ENCODE data around the gene GHDC. TPM values are rescaled to one million over a fixed set of nuclear protein-coding genes. Genes with fewer than 3 reads are reported as not detected.
"Not testable (repeated sequence)": the region's sequence is repeated elsewhere in the genome, so short reads cannot be mapped to it uniquely, and the experiment has no call there.

Gene GHDC
- total RNA-seq, 1 experiment from 2014 or later: 3.7 TPM

- Histone ChIP-seq H3K27ac (ENCODE audit: low read depth, low read length, poor library complexity, severe bottlenecking) (no peak overlapping the region), H3K4me1 (ENCODE audit: insufficient read depth, low read length, poor library complexity, severe bottlenecking) (no peaks in the 10 kb centered on the region), H3K4me3 (ENCODE audit: low read depth, low read length, poor library complexity, severe bottlenecking) (no peak overlapping the region), H3K9me3 (ENCODE audit: low read depth, low read length, poor library complexity, severe bottlenecking) (no peaks in the 10 kb centered on the region), H3K27me3 (replicated peaks; ENCODE audit: insufficient read depth, low read depth, low read length, poor library complexity) (no peaks in the 10 kb centered on the region), H3K36me3 (ENCODE audit: insufficient read depth, low read length, poor library complexity, severe bottlenecking) (no peaks in the 10 kb centered on the region)
- no TSS peak for BruUV-seq (replicated peaks)
- ChIA-PET CTCF (no interaction called here), POLR2A (ENCODE audit: low non-redundant PET) (no interaction called here)
- no peak for DNase-seq (ENCODE audit: low spot score)
- intact Hi-C loops (cut with micrococcal nuclease; ENCODE audit: unreplicated experiment): no loop called here
- TF ChIP-seq CTCF (conservative IDR thresholded peaks at IDR 0.05; ENCODE audit: low read depth, low read length): no peak
- TF ChIP-seq EZH2 (IDR thresholded peaks at IDR 0.05; ENCODE audit: borderline replicate concordance, low read depth, low read length, poor library complexity, severe bottlenecking): no peak
Observed at GRCh38 chr17:42240201-42240600, 45.9 kb upstream of the GHDC start.

- intact Hi-C loops (cut with micrococcal nuclease; ENCODE audit: unreplicated experiment); H3K4me1 ChIP-seq (ENCODE audit: insufficient read depth, low read length, poor library complexity, severe bottlenecking); DNase-seq (ENCODE audit: low spot score); H3K27ac ChIP-seq (ENCODE audit: low read depth, low read length, poor library complexity, severe bottlenecking); BruUV-seq (replicated peaks); POLR2A ChIA-PET (ENCODE audit: low non-redundant PET); H3K4me3 ChIP-seq (ENCODE audit: low read depth, low read length, poor library complexity, severe bottlenecking); H3K27me3 ChIP-seq (replicated peaks; ENCODE audit: insufficient read depth, low read depth, low read length, poor library complexity); H3K9me3 ChIP-seq (ENCODE audit: low read depth, low read length, poor library complexity, severe bottlenecking); H3K36me3 ChIP-seq (ENCODE audit: insufficient read depth, low read length, poor library complexity, severe bottlenecking); CTCF ChIA-PET: not testable (repeated sequence)
Observed at GRCh38 chr17:42239576-42239975, 45.3 kb upstream of the GHDC start.

GRCh38 chr17:42236760-42237159 lies 42.5 kb upstream of the GHDC start:
- POLR2A ChIA-PET (ENCODE audit: low non-redundant PET): no interaction called here

More at GRCh38 chr17:42236760-42237159, 42.5 kb upstream of the GHDC start:
- Histone ChIP-seq H3K27me3 (replicated peaks; ENCODE audit: insufficient read depth, low read depth, low read length, poor library complexity) (no peaks in the 10 kb centered on the region), H3K4me1 (ENCODE audit: insufficient read depth, low read length, poor library complexity, severe bottlenecking) (no peaks in the 10 kb centered on the region), H3K36me3 (ENCODE audit: insufficient read depth, low read length, poor library complexity, severe bottlenecking) (no peaks in the 10 kb centered on the region), H3K27ac (ENCODE audit: low read depth, low read length, poor library complexity, severe bottlenecking) (no peak overlapping the region), H3K9me3 (ENCODE audit: low read depth, low read length, poor library complexity, severe bottlenecking) (no peaks in the 10 kb centered on the region), H3K4me3 (ENCODE audit: low read depth, low read length, poor library complexity, severe bottlenecking) (no peak overlapping the region)
- intact Hi-C loops (cut with micrococcal nuclease; ENCODE audit: unreplicated experiment): no loop called here
- CTCF ChIA-PET: no interaction called here
- DNase-seq (ENCODE audit: low spot score): no peak
- no peak for TF ChIP-seq CTCF (conservative IDR thresholded peaks at IDR 0.05; ENCODE audit: low read depth, low read length)
- no peak for TF ChIP-seq EZH2 (IDR thresholded peaks at IDR 0.05; ENCODE audit: borderline replicate concordance, low read depth, low read length, poor library complexity, severe bottlenecking)
- BruUV-seq (replicated peaks): no TSS peak
